Measurements from ENCODE around the gene CEP97.

- TF ChIP-seq CTCF (optimal IDR thresholded peaks at IDR 0.05 in 1 of 3, IDR thresholded peaks at IDR 0.05 in 1 of 3, conservative IDR thresholded peaks at IDR 0.05 in 1 of 3; ENCODE audit: extremely low read depth in 1 of 3, insufficient read depth in 2 of 3, low read length in 3 of 3) (peak in 2 of 3 experiments; percentile 52 to 76), EZH2 (IDR thresholded peaks at IDR 0.05; ENCODE audit: low read length) (no peak)
These were observed 47.5 kb upstream of the CEP97 start, which contains the start of gene ZBTB11 for GRCh38 chr3:101676765-101677435.

Measured in keratinocyte (primary cell).